ENCODE data around the gene INPP5A.

INPP5A gene

DNA sequence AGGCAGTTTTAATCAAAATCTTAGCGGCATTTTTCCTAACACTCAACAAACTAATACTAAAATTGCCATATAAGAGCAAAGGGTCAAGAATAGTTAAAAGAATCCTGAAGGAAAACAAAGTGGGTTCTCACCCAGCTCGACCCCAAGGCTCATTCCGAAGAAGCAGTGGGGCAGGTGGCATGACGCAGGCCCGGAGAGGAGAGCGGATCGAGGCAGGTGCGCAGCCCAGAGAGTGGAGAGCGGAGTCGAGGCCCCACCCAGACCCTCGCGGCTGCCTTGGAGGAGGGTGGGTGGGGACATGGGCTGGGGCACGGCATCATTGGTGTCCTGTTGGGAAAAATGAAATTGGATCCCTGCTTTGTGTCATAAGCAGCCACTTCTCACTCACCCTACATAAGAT, 109.8 kb downstream of the INPP5A start:
- no peak for DNase-seq
- Histone ChIP-seq H3K27me3 (replicated peaks; ENCODE audit: control insufficient read depth, insufficient read depth, low read length, poor library complexity, severe bottlenecking) (no peaks in the 10 kb centered on the region), H3K36me3 (ENCODE audit: control insufficient read depth, insufficient read depth, low read length) (peaks cover 7% of the 10 kb centered on the region), H3K27ac (ENCODE audit: insufficient read depth, low read length, poor library complexity, severe bottlenecking) (no peak overlapping the region), H3K4me1 (ENCODE audit: control insufficient read depth, insufficient read depth, low read length, poor library complexity, severe bottlenecking) (no peaks in the 10 kb centered on the region), H3K9me3 (ENCODE audit: control insufficient read depth, low read length) (no peaks in the 10 kb centered on the region), H3K4me3 (ENCODE audit: insufficient read depth, low read depth, low read length, poor library complexity, severe bottlenecking) (no peak overlapping the region)

GRCh38 chr10:132648072-132648850, 110.7 kb downstream of the INPP5A start:
- Histone ChIP-seq H3K27ac (ENCODE audit: insufficient read depth, low read length, poor library complexity, severe bottlenecking) (no peak overlapping the region), H3K4me3 (ENCODE audit: insufficient read depth, low read depth, low read length, poor library complexity, severe bottlenecking) (no peak overlapping the region), H3K4me1 (ENCODE audit: control insufficient read depth, insufficient read depth, low read length, poor library complexity, severe bottlenecking) (no peaks in the 10 kb centered on the region), H3K9me3 (ENCODE audit: control insufficient read depth, low read length) (no peaks in the 10 kb centered on the region), H3K36me3 (ENCODE audit: control insufficient read depth, insufficient read depth, low read length) (peaks cover 7% of the 10 kb centered on the region), H3K27me3 (replicated peaks; ENCODE audit: control insufficient read depth, insufficient read depth, low read length, poor library complexity, severe bottlenecking) (no peaks in the 10 kb centered on the region)
- no peak for DNase-seq

- no peaks in the 10 kb centered on the region for H3K27me3 ChIP-seq (replicated peaks; ENCODE audit: control insufficient read depth, insufficient read depth, low read length, poor library complexity, severe bottlenecking)
- H3K4me1 ChIP-seq (ENCODE audit: control insufficient read depth, insufficient read depth, low read length, poor library complexity, severe bottlenecking) = no peaks in the 10 kb centered on the region
- H3K9me3 ChIP-seq (ENCODE audit: control insufficient read depth, low read length) = no peaks in the 10 kb centered on the region
- no peak for DNase-seq
- H3K4me3 ChIP-seq (ENCODE audit: insufficient read depth, low read depth, low read length, poor library complexity, severe bottlenecking) = no peak overlapping the region
- H3K36me3 ChIP-seq (ENCODE audit: control insufficient read depth, insufficient read depth, low read length) = peaks cover 7% of the 10 kb centered on the region
- H3K27ac ChIP-seq (ENCODE audit: insufficient read depth, low read length, poor library complexity, severe bottlenecking) = no peak overlapping the region
These were observed 111.4 kb downstream of the INPP5A start for GRCh38 chr10:132648851-132649528.

GRCh38 chr10:132649651-132650360, 112.2 kb downstream of the INPP5A start:
- Histone ChIP-seq H3K9me3 (ENCODE audit: control insufficient read depth, low read length) (no peaks in the 10 kb centered on the region), H3K4me3 (ENCODE audit: insufficient read depth, low read depth, low read length, poor library complexity, severe bottlenecking) (no peak overlapping the region), H3K4me1 (ENCODE audit: control insufficient read depth, insufficient read depth, low read length, poor library complexity, severe bottlenecking) (no peaks in the 10 kb centered on the region), H3K27me3 (replicated peaks; ENCODE audit: control insufficient read depth, insufficient read depth, low read length, poor library complexity, severe bottlenecking) (no peaks in the 10 kb centered on the region), H3K27ac (ENCODE audit: insufficient read depth, low read length, poor library complexity, severe bottlenecking) (no peak overlapping the region), H3K36me3 (ENCODE audit: control insufficient read depth, insufficient read depth, low read length) (peaks cover 7% of the 10 kb centered on the region)
- no peak for DNase-seq

- no peak for DNase-seq
- no peak overlapping the region for H3K4me3 ChIP-seq (ENCODE audit: insufficient read depth, low read depth, low read length, poor library complexity, severe bottlenecking)
- H3K9me3 ChIP-seq (ENCODE audit: control insufficient read depth, low read length) = no peaks in the 10 kb centered on the region
- no peaks in the 10 kb centered on the region for H3K4me1 ChIP-seq (ENCODE audit: control insufficient read depth, insufficient read depth, low read length, poor library complexity, severe bottlenecking)
- peaks cover 7% of the 10 kb centered on the region for H3K36me3 ChIP-seq (ENCODE audit: control insufficient read depth, insufficient read depth, low read length)
- H3K27ac ChIP-seq (ENCODE audit: insufficient read depth, low read length, poor library complexity, severe bottlenecking) = no peak overlapping the region
- H3K27me3 ChIP-seq (replicated peaks; ENCODE audit: control insufficient read depth, insufficient read depth, low read length, poor library complexity, severe bottlenecking) = no peaks in the 10 kb centered on the region
These were observed 113.1 kb downstream of the INPP5A start for GRCh38 chr10:132650611-132651250.

DNA sequence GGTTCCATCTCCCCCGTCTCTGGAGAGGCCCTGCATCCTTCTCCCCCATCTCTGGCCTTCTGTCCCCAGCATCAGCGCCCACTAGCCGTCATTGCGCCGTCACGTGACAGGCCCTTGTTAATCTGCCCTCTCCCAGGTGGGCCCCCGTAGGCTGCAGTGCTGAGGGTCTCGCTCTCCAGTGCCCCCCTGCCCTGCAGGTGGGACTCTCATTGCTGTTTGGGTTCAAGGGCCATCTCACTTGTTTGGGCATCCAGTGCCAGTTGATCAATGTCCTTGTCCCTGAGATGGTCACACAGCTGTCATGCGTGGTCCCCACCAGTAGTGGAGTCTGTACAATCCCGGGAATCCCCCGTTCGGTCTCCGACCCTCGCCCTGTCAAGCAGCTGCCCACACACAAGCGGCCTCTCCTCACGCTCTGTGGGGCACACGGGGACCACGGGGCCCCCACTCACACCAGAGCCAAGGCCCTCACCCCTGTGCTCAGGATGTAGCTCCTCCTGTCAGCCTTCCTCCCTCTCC, 114.0 kb downstream of the INPP5A start:
- Histone ChIP-seq H3K4me1 (ENCODE audit: control insufficient read depth, insufficient read depth, low read length, poor library complexity, severe bottlenecking) (no peaks in the 10 kb centered on the region), H3K36me3 (ENCODE audit: control insufficient read depth, insufficient read depth, low read length) (peaks cover 7% of the 10 kb centered on the region), H3K27ac (ENCODE audit: insufficient read depth, low read length, poor library complexity, severe bottlenecking) (no peak overlapping the region), H3K27me3 (replicated peaks; ENCODE audit: control insufficient read depth, insufficient read depth, low read length, poor library complexity, severe bottlenecking) (no peaks in the 10 kb centered on the region), H3K4me3 (ENCODE audit: insufficient read depth, low read depth, low read length, poor library complexity, severe bottlenecking) (no peak overlapping the region), H3K9me3 (ENCODE audit: control insufficient read depth, low read length) (no peaks in the 10 kb centered on the region)
- no peak for DNase-seq

DNA sequence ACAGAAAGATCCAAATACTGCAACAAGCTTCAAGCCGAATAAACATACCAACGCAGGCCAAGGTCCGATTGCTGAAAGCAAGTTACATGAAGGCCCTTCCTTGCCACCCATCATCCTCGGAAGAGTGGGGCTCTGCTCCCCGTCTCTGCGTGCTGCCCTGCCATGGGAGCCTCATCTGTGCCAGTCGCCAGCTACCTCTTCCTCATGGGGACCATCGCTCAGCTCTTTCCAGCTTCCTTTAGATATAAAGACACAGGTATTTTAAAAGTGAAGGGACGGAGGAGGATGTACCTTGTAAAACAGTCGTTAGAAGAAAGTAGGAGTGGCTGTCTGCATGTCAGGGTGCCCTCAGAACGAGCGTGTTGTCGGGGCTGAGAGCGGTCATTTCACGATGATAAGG, 114.9 kb downstream of the INPP5A start:
- Histone ChIP-seq H3K9me3 (ENCODE audit: control insufficient read depth, low read length) (no peaks in the 10 kb centered on the region), H3K27me3 (replicated peaks; ENCODE audit: control insufficient read depth, insufficient read depth, low read length, poor library complexity, severe bottlenecking) (no peaks in the 10 kb centered on the region), H3K4me3 (ENCODE audit: insufficient read depth, low read depth, low read length, poor library complexity, severe bottlenecking) (no peak overlapping the region), H3K4me1 (ENCODE audit: control insufficient read depth, insufficient read depth, low read length, poor library complexity, severe bottlenecking) (no peaks in the 10 kb centered on the region), H3K36me3 (ENCODE audit: control insufficient read depth, insufficient read depth, low read length) (peaks cover 7% of the 10 kb centered on the region), H3K27ac (ENCODE audit: insufficient read depth, low read length, poor library complexity, severe bottlenecking) (no peak overlapping the region)
- DNase-seq = no peak

GRCh38 chr10:132652936-132653590, 115.5 kb downstream of the INPP5A start:
- Histone ChIP-seq H3K4me3 (ENCODE audit: insufficient read depth, low read depth, low read length, poor library complexity, severe bottlenecking) (no peak overlapping the region), H3K4me1 (ENCODE audit: control insufficient read depth, insufficient read depth, low read length, poor library complexity, severe bottlenecking) (no peaks in the 10 kb centered on the region), H3K27me3 (replicated peaks; ENCODE audit: control insufficient read depth, insufficient read depth, low read length, poor library complexity, severe bottlenecking) (no peaks in the 10 kb centered on the region), H3K36me3 (ENCODE audit: control insufficient read depth, insufficient read depth, low read length) (peaks cover 7% of the 10 kb centered on the region), H3K9me3 (ENCODE audit: control insufficient read depth, low read length) (no peaks in the 10 kb centered on the region), H3K27ac (ENCODE audit: insufficient read depth, low read length, poor library complexity, severe bottlenecking) (no peak overlapping the region)
- DNase-seq = no peak

- Histone ChIP-seq H3K9me3 (ENCODE audit: control insufficient read depth, low read length) (no peaks in the 10 kb centered on the region), H3K36me3 (ENCODE audit: control insufficient read depth, insufficient read depth, low read length) (peaks cover 7% of the 10 kb centered on the region), H3K27me3 (replicated peaks; ENCODE audit: control insufficient read depth, insufficient read depth, low read length, poor library complexity, severe bottlenecking) (no peaks in the 10 kb centered on the region), H3K4me3 (ENCODE audit: insufficient read depth, low read depth, low read length, poor library complexity, severe bottlenecking) (no peak overlapping the region), H3K4me1 (ENCODE audit: control insufficient read depth, insufficient read depth, low read length, poor library complexity, severe bottlenecking) (no peaks in the 10 kb centered on the region), H3K27ac (ENCODE audit: insufficient read depth, low read length, poor library complexity, severe bottlenecking) (no peak overlapping the region)
- no peak for DNase-seq
These were observed 116.1 kb downstream of the INPP5A start for GRCh38 chr10:132653721-132654120.
